ENCODE data around the gene MT1X.

Gene MT1X

DNA sequence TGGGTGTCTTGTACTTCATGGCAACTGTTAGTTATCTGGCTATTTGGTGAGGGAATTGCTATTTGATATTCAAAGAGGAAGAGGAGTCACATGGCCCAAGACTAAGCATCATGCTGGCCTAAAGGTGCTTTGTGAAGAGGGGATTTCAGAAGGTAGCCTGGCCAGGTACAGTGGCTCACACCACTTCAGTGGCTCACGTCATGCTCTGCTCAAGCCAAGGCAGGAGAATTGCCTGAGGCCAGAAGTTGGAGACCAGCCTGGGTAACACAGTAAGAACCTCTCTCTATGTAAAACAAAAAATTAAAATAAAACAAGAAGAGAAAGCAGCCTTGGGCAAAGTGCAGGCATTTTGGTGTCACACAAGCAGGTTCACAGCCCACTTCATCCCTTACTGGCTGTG lies 37.0 kb upstream of the MT1X start:
- H3K4me3 ChIP-seq (ENCODE audit: low read length): no peak overlapping the region
- H3K9ac ChIP-seq (ENCODE audit: low read length): no peak overlapping the region
- no peaks in the 10 kb centered on the region for H3K36me3 ChIP-seq (replicated peaks; ENCODE audit: low read depth, low read length)
- H3K4me2 ChIP-seq (ENCODE audit: low read length): no peak overlapping the region
- H3K27me3 ChIP-seq (ENCODE audit: low read depth, low read length): peaks cover 42% of the 10 kb centered on the region
- H4K20me1 ChIP-seq (ENCODE audit: insufficient read depth, low read length): no peaks in the 10 kb centered on the region
- no peaks in the 10 kb centered on the region for H3K79me2 ChIP-seq (ENCODE audit: low read length)
- H3K9me3 ChIP-seq (ENCODE audit: insufficient read depth, low read length): no peaks in the 10 kb centered on the region
- no peak overlapping the region for H3K27ac ChIP-seq (ENCODE audit: low read length)
- no peak overlapping the region for H2AFZ ChIP-seq (ENCODE audit: low read depth, low read length)
- TF ChIP-seq CTCF (IDR thresholded peaks at IDR 0.05; ENCODE audit: low read depth, low read length) (no peak), EZH2phosphoT487 (IDR thresholded peaks at IDR 0.05; ENCODE audit: low read depth) (no peak)
- H3K4me1 ChIP-seq (ENCODE audit: low read length): peaks cover 13% of the 10 kb centered on the region

DNA sequence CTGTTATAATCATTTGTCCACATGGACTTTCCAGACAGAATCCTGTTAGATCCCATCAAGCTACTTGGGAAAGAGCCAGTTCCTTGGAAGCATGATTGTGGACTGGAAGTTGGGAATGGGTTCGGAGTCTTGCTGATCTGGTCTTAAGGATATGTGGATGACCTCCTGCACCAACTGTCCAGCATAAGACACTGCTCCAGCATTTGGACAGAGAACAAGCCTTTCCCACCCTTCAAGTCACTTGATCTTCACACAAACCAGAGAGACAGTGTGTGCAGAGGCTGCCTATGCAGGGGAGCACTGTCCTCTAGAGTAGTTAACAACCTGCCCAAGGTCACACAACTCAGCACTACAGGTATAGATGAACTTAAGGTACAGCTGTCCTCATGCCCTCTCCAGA lies 36.4 kb upstream of the MT1X start:
- TF ChIP-seq EZH2phosphoT487 (IDR thresholded peaks at IDR 0.05; ENCODE audit: low read depth) (no peak), CTCF (IDR thresholded peaks at IDR 0.05; ENCODE audit: low read depth, low read length) (no peak)

DNA sequence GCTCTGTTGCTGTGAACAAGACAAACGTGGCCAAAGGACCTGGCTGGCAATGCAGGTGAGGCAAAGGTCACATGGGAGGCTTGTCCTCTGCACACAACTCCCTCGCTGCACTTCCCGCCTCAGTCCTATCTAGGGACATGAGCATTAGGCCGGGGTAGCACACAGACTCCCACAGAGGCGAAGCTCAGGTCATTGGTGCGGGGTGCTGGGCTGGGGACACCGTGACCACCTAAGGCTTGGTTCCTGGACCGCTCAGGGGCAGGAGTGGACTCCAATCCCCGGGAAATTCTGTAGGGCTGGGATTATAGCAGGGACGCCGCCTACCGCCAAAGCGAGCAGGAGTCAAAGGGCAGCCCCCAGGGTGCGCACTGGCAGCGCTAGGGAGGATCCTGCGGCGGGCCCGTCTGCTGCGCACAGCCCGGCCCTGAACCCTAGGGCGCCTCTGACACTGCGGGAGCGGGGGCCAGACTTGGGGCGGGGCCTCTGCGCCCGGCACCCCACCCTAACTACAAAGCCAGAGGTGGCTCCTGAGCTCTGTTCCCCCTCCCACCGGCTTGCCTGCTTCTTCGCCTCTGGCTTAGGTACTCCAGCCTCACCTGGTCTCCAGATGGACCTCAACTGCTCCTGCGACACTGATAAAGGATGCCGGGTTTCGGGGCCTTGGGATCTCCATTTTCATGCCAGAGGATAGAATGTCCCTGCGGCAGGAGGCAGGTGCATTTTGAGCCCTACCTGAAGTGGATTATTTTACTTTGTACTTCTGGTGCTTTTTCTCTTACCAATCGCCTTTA lies 34.4 kb upstream of the MT1X start:
- H3K4me2 ChIP-seq (ENCODE audit: low read length): no peak overlapping the region
- H3K4me3 ChIP-seq (ENCODE audit: low read length): no peak overlapping the region
- H2AFZ ChIP-seq (ENCODE audit: low read depth, low read length): no peak overlapping the region
- H3K4me1 ChIP-seq (ENCODE audit: low read length): peaks cover 9% of the 10 kb centered on the region
- H3K27ac ChIP-seq (ENCODE audit: low read length): no peak overlapping the region
- no peaks in the 10 kb centered on the region for H3K36me3 ChIP-seq (replicated peaks; ENCODE audit: low read depth, low read length)
- no peaks in the 10 kb centered on the region for H3K9me3 ChIP-seq (ENCODE audit: insufficient read depth, low read length)
- peaks cover 42% of the 10 kb centered on the region for H3K27me3 ChIP-seq (ENCODE audit: low read depth, low read length)
- no peak for TF ChIP-seq EZH2phosphoT487 (IDR thresholded peaks at IDR 0.05; ENCODE audit: low read depth)
- no peak for TF ChIP-seq CTCF (IDR thresholded peaks at IDR 0.05; ENCODE audit: low read depth, low read length)
- no peaks in the 10 kb centered on the region for H3K79me2 ChIP-seq (ENCODE audit: low read length)
- H4K20me1 ChIP-seq (ENCODE audit: insufficient read depth, low read length): no peaks in the 10 kb centered on the region
- H3K9ac ChIP-seq (ENCODE audit: low read length): no peak overlapping the region

More for the DNA sequence above, 36.4 kb upstream of the MT1X start:
- H3K4me3 ChIP-seq (ENCODE audit: low read length): no peak overlapping the region
- peaks cover 42% of the 10 kb centered on the region for H3K27me3 ChIP-seq (ENCODE audit: low read depth, low read length)
- no peaks in the 10 kb centered on the region for H4K20me1 ChIP-seq (ENCODE audit: insufficient read depth, low read length)
- H3K36me3 ChIP-seq (replicated peaks; ENCODE audit: low read depth, low read length): no peaks in the 10 kb centered on the region
- no peaks in the 10 kb centered on the region for H3K79me2 ChIP-seq (ENCODE audit: low read length)
- no peak overlapping the region for H2AFZ ChIP-seq (ENCODE audit: low read depth, low read length)
- peaks cover 13% of the 10 kb centered on the region for H3K4me1 ChIP-seq (ENCODE audit: low read length)
- H3K9ac ChIP-seq (ENCODE audit: low read length): no peak overlapping the region
- no peak overlapping the region for H3K4me2 ChIP-seq (ENCODE audit: low read length)
- no peak overlapping the region for H3K27ac ChIP-seq (ENCODE audit: low read length)
- no peaks in the 10 kb centered on the region for H3K9me3 ChIP-seq (ENCODE audit: insufficient read depth, low read length)

DNA sequence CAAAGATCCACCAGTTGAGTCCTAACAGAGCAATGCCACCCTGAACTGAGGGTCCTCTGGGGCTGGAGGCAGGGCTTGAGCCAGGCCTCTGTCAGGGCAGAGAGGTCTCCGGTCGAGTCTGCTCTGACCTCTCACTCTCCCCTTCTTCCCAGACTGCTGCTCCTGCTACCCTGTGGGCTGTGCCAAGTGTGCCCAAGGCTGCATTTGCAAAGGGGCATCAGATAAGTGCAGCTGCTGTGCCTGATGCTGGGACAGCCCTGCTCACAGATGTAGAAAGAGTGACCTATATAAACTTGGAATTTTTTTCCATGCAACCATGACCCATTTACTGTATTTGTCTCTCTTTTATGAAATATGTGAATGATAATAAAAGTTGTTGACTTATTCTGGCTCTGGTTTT lies 33.0 kb upstream of the MT1X start:
- H3K4me2 ChIP-seq (ENCODE audit: low read length): no peak overlapping the region
- H3K27me3 ChIP-seq (ENCODE audit: low read depth, low read length): peaks cover 44% of the 10 kb centered on the region

More for the DNA sequence above, 33.0 kb upstream of the MT1X start:
- Histone ChIP-seq H3K27ac (ENCODE audit: low read length) (no peak overlapping the region), H3K9me3 (ENCODE audit: insufficient read depth, low read length) (no peaks in the 10 kb centered on the region), H4K20me1 (ENCODE audit: insufficient read depth, low read length) (no peaks in the 10 kb centered on the region), H3K9ac (ENCODE audit: low read length) (no peak overlapping the region), H2AFZ (ENCODE audit: low read depth, low read length) (no peak overlapping the region), H3K4me3 (ENCODE audit: low read length) (no peak overlapping the region), H3K4me1 (ENCODE audit: low read length) (peaks cover 2% of the 10 kb centered on the region; the same call in 1 of the 2 replicates), H3K79me2 (ENCODE audit: low read length) (no peaks in the 10 kb centered on the region), H3K36me3 (replicated peaks; ENCODE audit: low read depth, low read length) (no peaks in the 10 kb centered on the region)
- TF ChIP-seq CTCF (IDR thresholded peaks at IDR 0.05; ENCODE audit: low read depth, low read length) (no peak), EZH2phosphoT487 (IDR thresholded peaks at IDR 0.05; ENCODE audit: low read depth) (no peak)
